Type B pancreatic cell (in vitro differentiated cells): ENCODE data around the gene IL17D. TPM values are rescaled to one million over a fixed set of nuclear protein-coding genes. Genes with fewer than 3 reads are reported as not detected.

Source experiments
- DNase-seq: peaks from one replicate; pipeline ENCODE4 v3.0.0; 2021; ENCODE audit warnings: mixed read lengths; ENCODE audit not compliant: unreplicated experiment; ENCODE audit errors: extremely low spot score
- H3K27ac Mint-ChIP-seq: 2 replicates; pipeline ENCODE4 v1.8.0; 2021; ENCODE audit warnings: mild to moderate bottlenecking, mixed read lengths
- H3K27me3 Mint-ChIP-seq: 2 replicates; pipeline ENCODE4 v1.8.0; 2021; ENCODE audit warnings: mixed read lengths
- H3K36me3 Mint-ChIP-seq: 2 replicates; pipeline ENCODE4 v1.8.0; 2021; ENCODE audit warnings: mixed read lengths
- H3K4me1 Mint-ChIP-seq: one replicate; pipeline ENCODE4 v1.8.0; 2021; ENCODE audit warnings: mixed read lengths; ENCODE audit not compliant: unreplicated experiment
- H3K4me3 Mint-ChIP-seq: 2 replicates; pipeline ENCODE4 v1.8.0; 2021; ENCODE audit warnings: mild to moderate bottlenecking, mixed read lengths
- H3K9me3 Mint-ChIP-seq: 2 replicates; pipeline ENCODE4 v1.8.0; 2021; ENCODE audit warnings: mixed read lengths
- total RNA-seq: library from RNA; stranded (reverse); gene quantifications from 2 replicates; pipeline ENCODE4 v1.2.1, GENCODE V29; 2021; ENCODE audit warnings: low replicate concordance
- TF ChIP-seq, protein P1 (sequence below): fragments of 200-600 bp; sonication (generic); conservative IDR thresholded peaks from 2 replicates; pipeline ENCODE4 v1.5.0; 2021; ENCODE audit warnings: antibody characterized with exemption, mild to moderate bottlenecking

The IL17D gene
- total RNA-seq, 1 donor from 2014 or later: 6.3 TPM

DNA sequence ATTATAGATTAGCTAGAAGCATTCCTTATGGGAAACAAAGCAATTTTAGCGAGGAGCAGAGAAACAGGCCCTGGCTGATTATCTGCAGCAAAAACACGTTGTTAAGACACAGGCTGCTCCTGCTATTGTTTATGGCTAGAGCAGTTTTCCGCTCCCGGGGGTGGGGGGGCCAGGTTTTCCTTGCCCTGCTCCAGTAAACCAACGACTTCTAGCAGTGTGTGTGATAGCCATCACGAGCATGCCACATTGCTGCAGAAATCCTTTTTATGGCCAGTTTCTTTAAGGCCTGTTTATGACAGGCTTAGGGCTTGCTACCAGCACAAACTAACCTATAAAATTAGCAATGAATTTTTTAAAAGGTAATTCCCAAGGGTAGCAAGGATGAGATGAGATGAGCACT is 18.4 kb upstream of the IL17D start:
- Mint-ChIP-seq H3K27me3 (no peaks in the 10 kb centered on the region), H3K27ac (no peak overlapping the region), H3K9me3 (no peaks in the 10 kb centered on the region), H3K4me3 (no peak overlapping the region), H3K36me3 (peaks cover 10% of the 10 kb centered on the region), H3K4me1 (peaks cover 5% of the 10 kb centered on the region)
- TF ChIP-seq, protein P1, sequence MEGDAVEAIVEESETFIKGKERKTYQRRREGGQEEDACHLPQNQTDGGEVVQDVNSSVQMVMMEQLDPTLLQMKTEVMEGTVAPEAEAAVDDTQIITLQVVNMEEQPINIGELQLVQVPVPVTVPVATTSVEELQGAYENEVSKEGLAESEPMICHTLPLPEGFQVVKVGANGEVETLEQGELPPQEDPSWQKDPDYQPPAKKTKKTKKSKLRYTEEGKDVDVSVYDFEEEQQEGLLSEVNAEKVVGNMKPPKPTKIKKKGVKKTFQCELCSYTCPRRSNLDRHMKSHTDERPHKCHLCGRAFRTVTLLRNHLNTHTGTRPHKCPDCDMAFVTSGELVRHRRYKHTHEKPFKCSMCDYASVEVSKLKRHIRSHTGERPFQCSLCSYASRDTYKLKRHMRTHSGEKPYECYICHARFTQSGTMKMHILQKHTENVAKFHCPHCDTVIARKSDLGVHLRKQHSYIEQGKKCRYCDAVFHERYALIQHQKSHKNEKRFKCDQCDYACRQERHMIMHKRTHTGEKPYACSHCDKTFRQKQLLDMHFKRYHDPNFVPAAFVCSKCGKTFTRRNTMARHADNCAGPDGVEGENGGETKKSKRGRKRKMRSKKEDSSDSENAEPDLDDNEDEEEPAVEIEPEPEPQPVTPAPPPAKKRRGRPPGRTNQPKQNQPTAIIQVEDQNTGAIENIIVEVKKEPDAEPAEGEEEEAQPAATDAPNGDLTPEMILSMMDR: no peak
- no peak for DNase-seq

DNA sequence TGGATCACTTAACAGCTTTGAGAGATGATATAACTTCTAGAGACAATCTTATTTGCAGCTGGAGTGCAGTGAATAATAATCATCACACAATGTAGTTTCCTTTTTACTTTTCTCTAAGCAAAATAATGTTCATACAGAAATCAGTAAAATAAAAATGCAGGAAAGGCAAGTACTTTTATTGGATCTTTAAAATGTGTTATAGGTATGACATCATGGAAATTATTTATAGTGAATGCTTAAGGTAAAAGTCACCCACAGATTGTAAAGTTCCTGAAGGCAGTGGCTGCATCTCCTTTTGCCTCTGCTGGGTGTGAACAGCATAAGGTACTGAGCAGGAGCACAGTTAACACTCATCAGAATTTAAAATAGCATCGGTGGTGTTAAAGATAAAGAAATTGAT is 17.3 kb upstream of the IL17D start:
- TF ChIP-seq, protein P1: no peak
- Mint-ChIP-seq H3K27me3 (no peaks in the 10 kb centered on the region), H3K4me3 (no peak overlapping the region), H3K27ac (no peak overlapping the region), H3K36me3 (peaks cover 8% of the 10 kb centered on the region), H3K9me3 (no peaks in the 10 kb centered on the region), H3K4me1 (peaks cover 5% of the 10 kb centered on the region)
- no peak for DNase-seq

DNA sequence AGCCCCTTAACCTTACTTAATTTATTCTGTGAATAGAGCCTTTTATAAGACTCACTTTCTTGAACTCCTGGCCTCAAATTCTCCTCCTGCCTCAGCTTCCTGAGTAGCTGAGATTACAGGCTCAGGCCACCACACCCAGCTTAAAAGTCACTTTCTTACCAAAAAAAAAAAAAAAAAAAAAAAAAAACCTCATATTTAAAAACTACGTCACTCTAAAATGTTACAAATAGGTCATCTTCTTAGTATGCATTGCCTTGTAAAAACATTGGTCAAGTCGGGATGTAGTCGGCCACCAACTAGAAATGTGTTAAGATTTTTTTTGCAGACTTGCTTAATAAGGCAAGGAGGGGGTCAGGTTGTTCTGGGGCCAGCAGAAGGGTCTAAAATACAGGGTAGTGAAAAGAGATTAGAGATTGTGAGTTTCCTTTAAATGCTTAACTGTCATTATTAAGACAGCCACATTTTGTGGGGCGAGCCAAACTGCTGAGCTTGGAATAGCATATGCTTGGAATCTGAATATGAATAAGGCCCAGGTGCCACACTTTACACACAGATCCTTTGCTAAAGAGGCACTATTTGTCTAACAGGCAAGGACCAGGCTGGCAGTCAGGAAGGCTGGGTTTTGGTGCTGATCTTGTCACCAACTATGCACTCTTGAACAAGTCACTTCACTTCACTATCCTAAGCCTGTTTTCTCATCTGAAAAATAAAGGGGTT is 16.5 kb upstream of the IL17D start:
- DNase-seq: no peak
- H3K4me3 Mint-ChIP-seq: no peak overlapping the region
- H3K4me1 Mint-ChIP-seq: peaks cover 5% of the 10 kb centered on the region
- H3K27ac Mint-ChIP-seq: no peak overlapping the region
- H3K36me3 Mint-ChIP-seq: peaks cover 8% of the 10 kb centered on the region
- TF ChIP-seq, protein P1: no peak
- H3K9me3 Mint-ChIP-seq: no peaks in the 10 kb centered on the region
- H3K27me3 Mint-ChIP-seq: no peaks in the 10 kb centered on the region

DNA sequence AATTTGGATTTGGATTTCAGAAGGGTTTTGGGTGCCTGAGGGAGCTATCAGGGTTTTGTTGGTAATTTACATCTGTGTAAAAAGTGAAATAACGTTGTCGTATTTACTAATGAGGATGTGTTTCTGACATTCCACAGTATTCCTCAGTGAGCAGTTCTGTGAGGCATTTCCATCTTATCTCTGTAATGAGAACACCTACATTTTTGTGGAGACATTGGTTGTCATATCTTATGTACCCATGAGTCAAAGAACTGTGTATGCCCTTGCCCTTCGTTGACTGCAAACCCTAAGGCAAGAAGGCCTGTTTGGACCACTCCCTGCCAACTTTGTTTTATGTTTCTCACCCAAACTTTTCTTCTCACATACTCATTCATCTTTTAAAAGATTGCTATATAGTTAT is 14.2 kb upstream of the IL17D start:
- H3K36me3 Mint-ChIP-seq: peaks cover 8% of the 10 kb centered on the region
- H3K27me3 Mint-ChIP-seq: no peaks in the 10 kb centered on the region
- peaks cover 5% of the 10 kb centered on the region for H3K4me1 Mint-ChIP-seq
- TF ChIP-seq, protein P1: no peak
- H3K27ac Mint-ChIP-seq: no peak overlapping the region
- H3K9me3 Mint-ChIP-seq: no peaks in the 10 kb centered on the region
- DNase-seq: no peak
- no peak overlapping the region for H3K4me3 Mint-ChIP-seq

DNA sequence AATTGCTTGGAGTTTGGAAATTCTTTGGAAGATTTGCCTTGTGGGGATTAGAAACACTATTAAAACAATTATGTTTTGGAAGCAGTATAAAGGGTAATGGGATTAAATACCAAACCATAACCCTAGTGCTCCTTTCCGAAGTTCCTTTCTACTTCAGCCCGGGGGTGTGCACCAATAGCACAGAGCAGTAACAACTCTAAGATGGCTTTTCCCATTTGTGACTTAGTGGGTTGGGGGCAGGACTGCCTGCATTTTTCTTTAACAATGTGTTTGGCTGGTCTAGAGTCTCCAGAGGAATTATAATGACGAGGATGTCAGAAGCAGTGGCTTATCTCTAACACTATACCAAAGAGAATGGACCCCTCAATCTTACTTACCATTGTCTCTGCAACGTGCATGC is 11.9 kb upstream of the IL17D start:
- TF ChIP-seq, protein P1: no peak
- H3K27ac Mint-ChIP-seq: no peak overlapping the region
- no peaks in the 10 kb centered on the region for H3K27me3 Mint-ChIP-seq
- peaks cover 8% of the 10 kb centered on the region for H3K36me3 Mint-ChIP-seq
- H3K4me1 Mint-ChIP-seq: peaks cover 5% of the 10 kb centered on the region
- no peak overlapping the region for H3K4me3 Mint-ChIP-seq
- no peaks in the 10 kb centered on the region for H3K9me3 Mint-ChIP-seq
- no peak for DNase-seq

DNA sequence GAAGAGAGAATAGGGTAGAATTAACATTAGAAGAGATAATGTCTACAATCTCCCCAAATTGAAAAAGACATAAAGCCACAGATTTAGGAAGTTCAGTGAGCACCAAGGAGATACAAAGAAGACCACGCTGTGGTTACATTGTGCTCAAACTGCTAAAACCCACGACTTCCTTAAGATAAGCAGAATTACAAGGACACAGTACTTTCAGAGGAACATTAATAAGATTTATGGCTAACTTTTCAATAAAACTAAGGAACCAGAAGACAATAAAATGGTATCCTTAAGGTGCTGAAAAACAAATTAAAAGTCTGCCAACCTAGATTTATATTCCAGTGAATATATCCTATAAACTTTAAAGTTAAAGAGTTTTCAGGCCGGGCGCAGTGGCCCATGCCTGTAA is 7.4 kb upstream of the IL17D start:
- no peak overlapping the region for H3K4me3 Mint-ChIP-seq
- H3K4me1 Mint-ChIP-seq: peaks cover 7% of the 10 kb centered on the region
- H3K27me3 Mint-ChIP-seq: peaks cover 12% of the 10 kb centered on the region
- DNase-seq: no peak
- no peak overlapping the region for H3K27ac Mint-ChIP-seq
- TF ChIP-seq, protein P1: no peak
- H3K9me3 Mint-ChIP-seq: no peaks in the 10 kb centered on the region
- no peaks in the 10 kb centered on the region for H3K36me3 Mint-ChIP-seq
